ENCODE measurements around the gene VRK2.

The VRK2 gene

DNA sequence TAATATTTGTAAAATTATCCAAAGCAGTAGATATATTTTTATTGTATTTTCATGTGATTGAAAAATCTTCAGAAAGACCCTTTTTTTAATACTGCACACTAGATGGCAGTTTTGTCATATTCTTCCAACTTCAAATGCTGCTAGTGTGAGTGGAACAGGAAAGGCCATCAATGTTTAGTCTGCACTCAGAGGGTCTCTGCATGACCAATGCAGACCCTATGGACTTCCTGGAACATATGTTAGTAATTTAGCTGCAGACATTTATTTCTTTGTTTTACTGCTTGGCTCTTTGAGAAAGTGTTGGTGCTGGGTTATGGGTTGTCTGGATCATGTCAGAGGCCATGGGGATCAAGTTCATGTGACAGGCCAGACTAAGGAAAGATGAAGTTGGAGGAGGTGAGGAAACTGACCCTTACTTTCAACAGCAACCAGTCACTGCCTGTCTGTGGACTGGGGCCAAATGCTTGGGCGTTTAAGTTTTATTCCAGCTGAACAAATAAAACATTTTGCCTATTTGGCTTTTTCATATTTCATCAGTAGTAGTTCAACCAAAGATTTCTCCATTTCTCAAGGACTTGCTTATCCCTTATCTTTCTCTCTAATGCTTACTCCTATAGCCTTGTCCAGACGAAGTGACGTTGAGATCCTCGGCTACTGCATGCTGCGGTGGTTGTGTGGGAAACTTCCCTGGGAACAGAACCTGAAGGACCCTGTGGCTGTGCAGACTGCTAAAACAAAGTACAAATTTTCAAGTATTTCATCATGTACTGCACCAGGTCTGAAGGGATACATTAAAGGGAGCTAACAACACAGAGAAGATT is 84.8 kb downstream of the VRK2 start:
- H3K4me3 ChIP-seq (ENCODE audit: low read depth, low read length): no peak overlapping the region
- in situ Hi-C loops (cut with HindIII; ENCODE audit: low sequenced_read_pairs): no loop called here
- DNase-seq (ENCODE audit: low read depth): no peak
- TF ChIP-seq, protein P1, sequence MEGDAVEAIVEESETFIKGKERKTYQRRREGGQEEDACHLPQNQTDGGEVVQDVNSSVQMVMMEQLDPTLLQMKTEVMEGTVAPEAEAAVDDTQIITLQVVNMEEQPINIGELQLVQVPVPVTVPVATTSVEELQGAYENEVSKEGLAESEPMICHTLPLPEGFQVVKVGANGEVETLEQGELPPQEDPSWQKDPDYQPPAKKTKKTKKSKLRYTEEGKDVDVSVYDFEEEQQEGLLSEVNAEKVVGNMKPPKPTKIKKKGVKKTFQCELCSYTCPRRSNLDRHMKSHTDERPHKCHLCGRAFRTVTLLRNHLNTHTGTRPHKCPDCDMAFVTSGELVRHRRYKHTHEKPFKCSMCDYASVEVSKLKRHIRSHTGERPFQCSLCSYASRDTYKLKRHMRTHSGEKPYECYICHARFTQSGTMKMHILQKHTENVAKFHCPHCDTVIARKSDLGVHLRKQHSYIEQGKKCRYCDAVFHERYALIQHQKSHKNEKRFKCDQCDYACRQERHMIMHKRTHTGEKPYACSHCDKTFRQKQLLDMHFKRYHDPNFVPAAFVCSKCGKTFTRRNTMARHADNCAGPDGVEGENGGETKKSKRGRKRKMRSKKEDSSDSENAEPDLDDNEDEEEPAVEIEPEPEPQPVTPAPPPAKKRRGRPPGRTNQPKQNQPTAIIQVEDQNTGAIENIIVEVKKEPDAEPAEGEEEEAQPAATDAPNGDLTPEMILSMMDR (IDR thresholded peaks at IDR 0.05; ENCODE audit: low read depth, low read length, missing control alignments): peak; percentile 31

DNA sequence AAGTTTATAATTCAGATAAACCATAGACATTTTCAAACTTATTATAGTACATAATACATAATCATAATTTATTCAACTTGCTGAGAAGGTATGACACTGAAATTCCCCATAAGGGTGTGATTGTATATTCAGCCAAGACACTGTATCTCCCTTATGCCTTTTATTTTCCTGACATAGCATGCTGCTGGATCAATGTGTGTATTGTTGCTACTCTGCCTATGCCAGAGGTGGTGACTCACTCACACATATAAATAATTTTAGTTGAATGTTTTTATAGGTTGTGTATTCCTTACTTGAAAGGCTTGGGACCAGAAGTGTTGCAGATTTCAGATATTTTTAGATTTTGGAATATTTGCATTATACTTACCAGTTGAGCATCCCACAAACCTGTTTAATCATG is 86.8 kb downstream of the VRK2 start:
- no peak for DNase-seq (ENCODE audit: low read depth)
- in situ Hi-C loops (cut with HindIII; ENCODE audit: low sequenced_read_pairs): no loop called here
- TF ChIP-seq, protein P1 (IDR thresholded peaks at IDR 0.05; ENCODE audit: low read depth, low read length, missing control alignments): no peak
- H3K4me3 ChIP-seq (ENCODE audit: low read depth, low read length): no peak overlapping the region

DNA sequence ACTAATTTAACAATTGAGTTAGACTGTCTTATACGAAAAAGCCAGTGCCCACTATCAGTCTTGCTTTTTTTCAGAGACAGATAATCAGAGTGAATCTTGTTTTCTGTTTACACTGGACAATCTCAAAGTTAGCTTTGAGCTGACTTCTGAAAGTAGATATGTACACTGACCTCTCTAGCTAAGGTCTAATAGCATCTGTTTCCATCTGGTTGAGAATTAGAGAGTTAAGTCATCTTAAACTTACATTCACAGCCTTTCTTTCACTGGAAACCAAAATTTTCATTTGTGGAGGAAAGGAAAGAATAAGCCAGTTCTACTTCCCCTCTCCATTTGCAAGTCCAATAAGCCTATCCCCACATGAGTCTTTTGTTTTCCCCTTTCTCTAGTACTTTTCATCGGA is 89.3 kb downstream of the VRK2 start:
- no peak for DNase-seq (ENCODE audit: low read depth)
- H3K4me3 ChIP-seq (ENCODE audit: low read depth, low read length): no peak overlapping the region
- in situ Hi-C loops (cut with HindIII; ENCODE audit: low sequenced_read_pairs): no loop called here
- TF ChIP-seq, protein P1 (IDR thresholded peaks at IDR 0.05; ENCODE audit: low read depth, low read length, missing control alignments): no peak

DNA sequence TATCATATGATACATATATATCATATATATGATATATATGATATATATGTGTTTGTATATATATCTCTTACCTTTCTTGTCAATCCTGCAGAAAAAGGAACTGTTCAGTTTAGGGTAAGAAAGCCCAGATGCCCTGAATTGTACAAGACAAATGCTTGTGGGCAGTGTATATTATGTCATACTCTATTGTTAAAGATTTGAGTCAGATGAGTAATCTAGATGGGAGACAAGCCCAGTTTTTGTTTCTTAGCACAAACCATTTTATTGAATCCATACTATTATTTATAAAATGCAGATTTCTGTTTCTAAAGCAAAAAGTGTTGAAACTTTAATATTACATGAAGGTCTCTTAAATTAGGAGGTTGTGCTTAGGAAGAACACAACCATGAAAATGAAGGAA is 90.6 kb downstream of the VRK2 start:
- peak; percentile 66 for DNase-seq (ENCODE audit: low read depth)
- in situ Hi-C loops (cut with HindIII; ENCODE audit: low sequenced_read_pairs): no loop called here
- TF ChIP-seq, protein P1 (IDR thresholded peaks at IDR 0.05; ENCODE audit: low read depth, low read length, missing control alignments): no peak
- H3K4me3 ChIP-seq (ENCODE audit: low read depth, low read length): no peak overlapping the region

DNA sequence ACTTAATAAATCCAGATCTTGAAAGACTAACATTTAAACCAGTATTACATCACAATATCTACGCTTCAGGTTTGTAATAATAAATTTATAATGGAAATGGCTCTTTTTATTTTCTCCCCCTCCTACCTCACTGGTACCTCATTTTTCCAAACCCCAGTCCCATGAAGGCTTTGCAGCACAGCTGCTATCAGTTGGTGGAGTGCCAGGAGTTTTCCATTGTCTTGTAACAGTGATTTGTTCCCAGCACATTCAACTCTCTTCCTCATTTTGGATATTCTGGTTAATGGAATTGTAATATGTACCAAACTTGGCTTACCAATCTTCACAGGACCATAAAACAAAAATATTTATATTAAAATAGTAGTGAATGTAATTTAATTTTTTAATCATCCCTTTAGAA is 91.2 kb downstream of the VRK2 start:
- DNase-seq (ENCODE audit: low read depth): no peak
- in situ Hi-C loops (cut with HindIII; ENCODE audit: low sequenced_read_pairs): no loop called here
- TF ChIP-seq, protein P1 (IDR thresholded peaks at IDR 0.05; ENCODE audit: low read depth, low read length, missing control alignments): no peak

DNA sequence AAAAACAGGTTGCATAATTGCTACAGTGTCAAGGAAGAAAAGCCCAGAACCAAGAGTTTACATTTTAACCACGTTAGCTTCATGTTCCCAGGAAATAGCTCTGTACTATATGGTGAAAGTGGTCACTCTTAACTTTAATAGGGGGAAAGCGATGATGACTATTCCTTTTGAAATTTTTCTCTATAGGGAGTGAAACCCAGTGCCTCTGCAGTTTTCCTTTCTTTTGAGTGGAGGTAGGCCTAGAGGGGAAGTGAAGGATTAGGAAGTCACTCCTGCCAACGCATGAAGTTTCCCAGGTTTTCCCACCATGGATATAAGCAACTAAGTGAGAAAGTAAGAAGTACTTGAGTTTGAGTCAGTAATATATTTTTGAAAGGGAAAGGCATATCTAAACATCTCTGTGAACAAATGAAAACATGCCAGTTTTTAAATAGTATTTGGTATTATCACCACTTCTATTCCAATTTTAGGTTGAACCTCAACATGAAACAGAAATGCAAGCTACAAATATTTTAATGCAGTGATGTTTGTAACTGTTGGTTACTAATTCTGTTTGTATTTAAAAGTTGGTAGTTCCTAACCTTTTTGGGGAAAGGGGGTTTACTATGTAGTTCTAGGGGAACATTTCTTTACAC is 91.9 kb downstream of the VRK2 start:
- TF ChIP-seq, protein P1 (IDR thresholded peaks at IDR 0.05; ENCODE audit: low read depth, low read length, missing control alignments): no peak
- DNase-seq (ENCODE audit: low read depth): no peak
- no peak overlapping the region for H3K4me3 ChIP-seq (ENCODE audit: low read depth, low read length)
- in situ Hi-C loops (cut with HindIII; ENCODE audit: low sequenced_read_pairs): no loop called here

More for the DNA sequence above, 91.2 kb downstream of the VRK2 start:
- no peak overlapping the region for H3K4me3 ChIP-seq (ENCODE audit: low read depth, low read length)

Data from astrocyte of the cerebellum (primary cell).